ENCODE data around the gene C1QTNF2. TPM values are rescaled to one million over a fixed set of nuclear protein-coding genes. Genes with fewer than 3 reads are reported as not detected.

C1QTNF2 gene
- total RNA-seq, 1 donor from 2014 or later = 1.6 TPM

- TF ChIP-seq CTCF (IDR thresholded peaks at IDR 0.05) = no peak
- no peak for ATAC-seq
- intact Hi-C loops (cut with DNase I) = no loop called here
- no peaks in the 10 kb centered on the region for H3K27me3 ChIP-seq (ENCODE audit: low read depth)
- no peak overlapping the region for H3K4me3 ChIP-seq
- no peak overlapping the region for H3K27ac ChIP-seq
- H3K9me3 ChIP-seq = no peaks in the 10 kb centered on the region
- H3K4me1 ChIP-seq = peaks cover 7% of the 10 kb centered on the region
- no peaks in the 10 kb centered on the region for H3K36me3 ChIP-seq
- no peak for DNase-seq
Observed at GRCh38 chr5:160378330-160378729, 7.9 kb upstream of the C1QTNF2 start.

GRCh38 chr5:160377651-160378050 is 7.2 kb upstream of the C1QTNF2 start:
- Histone ChIP-seq H3K36me3 (no peaks in the 10 kb centered on the region), H3K27ac (no peak overlapping the region), H3K4me3 (no peak overlapping the region), H3K27me3 (ENCODE audit: low read depth) (no peaks in the 10 kb centered on the region), H3K9me3 (no peaks in the 10 kb centered on the region), H3K4me1 (peaks cover 7% of the 10 kb centered on the region)
- DNase-seq (no peak), ATAC-seq (no peak)
- no peak for TF ChIP-seq CTCF (IDR thresholded peaks at IDR 0.05)
- intact Hi-C loops (cut with DNase I) = no loop called here

GRCh38 chr5:160376416-160376815 is 6.0 kb upstream of the C1QTNF2 start:
- Histone ChIP-seq H3K27ac (no peak overlapping the region), H3K9me3 (no peaks in the 10 kb centered on the region), H3K4me1 (peaks cover 7% of the 10 kb centered on the region), H3K36me3 (no peaks in the 10 kb centered on the region), H3K4me3 (no peak overlapping the region), H3K27me3 (ENCODE audit: low read depth) (no peaks in the 10 kb centered on the region)
- no peak for ATAC-seq
- no peak for TF ChIP-seq CTCF (IDR thresholded peaks at IDR 0.05)
- DNase-seq = no peak
- intact Hi-C loops (cut with DNase I) = no loop called here

- Histone ChIP-seq H3K9me3 (no peaks in the 10 kb centered on the region), H3K4me3 (no peak overlapping the region), H3K36me3 (no peaks in the 10 kb centered on the region), H3K4me1 (peaks cover 7% of the 10 kb centered on the region), H3K27me3 (ENCODE audit: low read depth) (no peaks in the 10 kb centered on the region), H3K27ac (no peak overlapping the region)
- intact Hi-C loops (cut with DNase I) = no loop called here
- no peak for DNase-seq
- ATAC-seq = no peak
- no peak for TF ChIP-seq CTCF (IDR thresholded peaks at IDR 0.05)
Observed at GRCh38 chr5:160375701-160376100, 5.3 kb upstream of the C1QTNF2 start.

GRCh38 chr5:160375166-160375565 is 4.7 kb upstream of the C1QTNF2 start:
- DNase-seq = no peak
- no peak overlapping the region for H3K4me3 ChIP-seq
- no peaks in the 10 kb centered on the region for H3K36me3 ChIP-seq
- no peak for TF ChIP-seq CTCF (IDR thresholded peaks at IDR 0.05)
- H3K4me1 ChIP-seq = peaks cover 7% of the 10 kb centered on the region
- no peak overlapping the region for H3K27ac ChIP-seq
- no peak for ATAC-seq
- intact Hi-C loops (cut with DNase I) = no loop called here
- no peaks in the 10 kb centered on the region for H3K9me3 ChIP-seq
- H3K27me3 ChIP-seq (ENCODE audit: low read depth) = no peaks in the 10 kb centered on the region

GRCh38 chr5:160371294-160371693 is 868 bp upstream of the C1QTNF2 start:
- intact Hi-C loops (cut with DNase I) = no loop called here
- DNase-seq = no peak
- H3K4me1 ChIP-seq = no peaks in the 10 kb centered on the region
- no peak for ATAC-seq
- no peaks in the 10 kb centered on the region for H3K36me3 ChIP-seq
- H3K4me3 ChIP-seq = no peak overlapping the region
- H3K9me3 ChIP-seq = no peaks in the 10 kb centered on the region
- no peaks in the 10 kb centered on the region for H3K27me3 ChIP-seq (ENCODE audit: low read depth)
- no peak overlapping the region for H3K27ac ChIP-seq
- TF ChIP-seq CTCF (IDR thresholded peaks at IDR 0.05) = no peak

All from lower lobe of right lung (tissue), 2 donors.